ENCODE data around the gene GRID1. TPM values are rescaled to one million over a fixed set of nuclear protein-coding genes. Genes with fewer than 3 reads are reported as not detected.

Gene GRID1
- total RNA-seq, 1 donor = not detected

GRCh38 chr10:85607043-85607695 is 759.4 kb downstream of the GRID1 start:
- Histone ChIP-seq H3K9me3 (ENCODE audit: low read depth, low read length) (no peaks in the 10 kb centered on the region), H3K4me3 (ENCODE audit: low read length) (no peak overlapping the region), H3K4me1 (ENCODE audit: insufficient read depth, low read length) (peaks cover 4% of the 10 kb centered on the region), H3K27me3 (ENCODE audit: insufficient read depth, low read length) (no peaks in the 10 kb centered on the region)

- H3K9me3 ChIP-seq (ENCODE audit: low read depth, low read length) = no peaks in the 10 kb centered on the region
- H3K27me3 ChIP-seq (ENCODE audit: insufficient read depth, low read length) = no peaks in the 10 kb centered on the region
- no peak overlapping the region for H3K4me3 ChIP-seq (ENCODE audit: low read length)
- no peaks in the 10 kb centered on the region for H3K4me1 ChIP-seq (ENCODE audit: insufficient read depth, low read length)
Observed at GRCh38 chr10:85606401-85606800, 760.2 kb downstream of the GRID1 start.

GRCh38 chr10:85604884-85605283 is 761.7 kb downstream of the GRID1 start:
- no peaks in the 10 kb centered on the region for H3K4me1 ChIP-seq (ENCODE audit: insufficient read depth, low read length)
- H3K27me3 ChIP-seq (ENCODE audit: insufficient read depth, low read length) = no peaks in the 10 kb centered on the region
- H3K9me3 ChIP-seq (ENCODE audit: low read depth, low read length) = no peaks in the 10 kb centered on the region
- H3K4me3 ChIP-seq (ENCODE audit: low read length) = no peak overlapping the region

GRCh38 chr10:85604136-85604725 is 762.4 kb downstream of the GRID1 start:
- Histone ChIP-seq H3K4me3 (ENCODE audit: low read length) (no peak overlapping the region), H3K4me1 (ENCODE audit: insufficient read depth, low read length) (no peaks in the 10 kb centered on the region), H3K9me3 (ENCODE audit: low read depth, low read length) (no peaks in the 10 kb centered on the region), H3K27me3 (ENCODE audit: insufficient read depth, low read length) (no peaks in the 10 kb centered on the region)

- no peaks in the 10 kb centered on the region for H3K4me1 ChIP-seq (ENCODE audit: insufficient read depth, low read length)
- no peak overlapping the region for H3K4me3 ChIP-seq (ENCODE audit: low read length)
- H3K27me3 ChIP-seq (ENCODE audit: insufficient read depth, low read length) = no peaks in the 10 kb centered on the region
- no peaks in the 10 kb centered on the region for H3K9me3 ChIP-seq (ENCODE audit: low read depth, low read length)
Observed at GRCh38 chr10:85603151-85603940, 763.2 kb downstream of the GRID1 start.

GRCh38 chr10:85602713-85603112 is 763.9 kb downstream of the GRID1 start:
- no peak overlapping the region for H3K4me3 ChIP-seq (ENCODE audit: low read length)
- no peaks in the 10 kb centered on the region for H3K9me3 ChIP-seq (ENCODE audit: low read depth, low read length)
- no peaks in the 10 kb centered on the region for H3K4me1 ChIP-seq (ENCODE audit: insufficient read depth, low read length)
- no peaks in the 10 kb centered on the region for H3K27me3 ChIP-seq (ENCODE audit: insufficient read depth, low read length)

GRCh38 chr10:85602306-85602705 is 764.3 kb downstream of the GRID1 start:
- H3K4me3 ChIP-seq (ENCODE audit: low read length) = no peak overlapping the region
- H3K27me3 ChIP-seq (ENCODE audit: insufficient read depth, low read length) = no peaks in the 10 kb centered on the region
- no peaks in the 10 kb centered on the region for H3K9me3 ChIP-seq (ENCODE audit: low read depth, low read length)
- no peaks in the 10 kb centered on the region for H3K4me1 ChIP-seq (ENCODE audit: insufficient read depth, low read length)

- H3K27me3 ChIP-seq (ENCODE audit: insufficient read depth, low read length) = no peaks in the 10 kb centered on the region
Observed at GRCh38 chr10:85601526-85601925, 765.1 kb downstream of the GRID1 start.

GRCh38 chr10:85600744-85601081 is 765.9 kb downstream of the GRID1 start:
- no peak overlapping the region for H3K4me3 ChIP-seq (ENCODE audit: low read length)
- no peaks in the 10 kb centered on the region for H3K9me3 ChIP-seq (ENCODE audit: low read depth, low read length)
- no peaks in the 10 kb centered on the region for H3K4me1 ChIP-seq (ENCODE audit: insufficient read depth, low read length)
- H3K27me3 ChIP-seq (ENCODE audit: insufficient read depth, low read length) = no peaks in the 10 kb centered on the region

More at GRCh38 chr10:85601526-85601925, 765.1 kb downstream of the GRID1 start:
- Histone ChIP-seq H3K4me1 (ENCODE audit: insufficient read depth, low read length) (no peaks in the 10 kb centered on the region), H3K4me3 (ENCODE audit: low read length) (no peak overlapping the region), H3K9me3 (ENCODE audit: low read depth, low read length) (no peaks in the 10 kb centered on the region)

GRCh38 chr10:85600026-85600743 is 766.4 kb downstream of the GRID1 start:
- no peaks in the 10 kb centered on the region for H3K4me1 ChIP-seq (ENCODE audit: insufficient read depth, low read length)
- H3K27me3 ChIP-seq (ENCODE audit: insufficient read depth, low read length) = no peaks in the 10 kb centered on the region
- no peak overlapping the region for H3K4me3 ChIP-seq (ENCODE audit: low read length)
- H3K9me3 ChIP-seq (ENCODE audit: low read depth, low read length) = no peaks in the 10 kb centered on the region

GRCh38 chr10:85599081-85599480 is 767.5 kb downstream of the GRID1 start:
- Histone ChIP-seq H3K4me1 (ENCODE audit: insufficient read depth, low read length) (no peaks in the 10 kb centered on the region), H3K27me3 (ENCODE audit: insufficient read depth, low read length) (no peaks in the 10 kb centered on the region), H3K9me3 (ENCODE audit: low read depth, low read length) (no peaks in the 10 kb centered on the region)

GRCh38 chr10:85598646-85599045 is 767.9 kb downstream of the GRID1 start:
- no peak overlapping the region for H3K4me3 ChIP-seq (ENCODE audit: low read length)
- no peaks in the 10 kb centered on the region for H3K27me3 ChIP-seq (ENCODE audit: insufficient read depth, low read length)
- no peaks in the 10 kb centered on the region for H3K4me1 ChIP-seq (ENCODE audit: insufficient read depth, low read length)
- H3K9me3 ChIP-seq (ENCODE audit: low read depth, low read length) = no peaks in the 10 kb centered on the region

More at GRCh38 chr10:85599081-85599480, 767.5 kb downstream of the GRID1 start:
- H3K4me3 ChIP-seq (ENCODE audit: low read length) = no peak overlapping the region

- H3K4me1 ChIP-seq (ENCODE audit: insufficient read depth, low read length) = no peaks in the 10 kb centered on the region
- no peak overlapping the region for H3K4me3 ChIP-seq (ENCODE audit: low read length)
- no peaks in the 10 kb centered on the region for H3K27me3 ChIP-seq (ENCODE audit: insufficient read depth, low read length)
- H3K9me3 ChIP-seq (ENCODE audit: low read depth, low read length) = no peaks in the 10 kb centered on the region
Observed at GRCh38 chr10:85597006-85597405, 769.6 kb downstream of the GRID1 start.

- no peaks in the 10 kb centered on the region for H3K4me1 ChIP-seq (ENCODE audit: insufficient read depth, low read length)
- H3K4me3 ChIP-seq (ENCODE audit: low read length) = no peak overlapping the region
- no peaks in the 10 kb centered on the region for H3K27me3 ChIP-seq (ENCODE audit: insufficient read depth, low read length)
- H3K9me3 ChIP-seq (ENCODE audit: low read depth, low read length) = no peaks in the 10 kb centered on the region
Observed at GRCh38 chr10:85596389-85596788, 770.2 kb downstream of the GRID1 start.

- Histone ChIP-seq H3K4me1 (ENCODE audit: insufficient read depth, low read length) (no peaks in the 10 kb centered on the region), H3K9me3 (ENCODE audit: low read depth, low read length) (no peaks in the 10 kb centered on the region), H3K4me3 (ENCODE audit: low read length) (no peak overlapping the region), H3K27me3 (ENCODE audit: insufficient read depth, low read length) (no peaks in the 10 kb centered on the region)
Observed at GRCh38 chr10:85594239-85594638, 772.4 kb downstream of the GRID1 start.
